Right forelimb (tissue), 1 donor: ENCODE measurements around the gene BDH1.
"Not testable (repeated sequence)": the region's sequence is repeated elsewhere in the genome, so short reads cannot be mapped to it uniquely, and the experiment has no call there.

Source experiments
- DNase-seq: peaks from one replicate; pipeline ENCODE4 v3.0.0-alpha.2; 2018

BDH1 gene

GRCh38 chr3:197484204-197484901 is 71.4 kb downstream of the BDH1 start:
- no peak for DNase-seq

- DNase-seq: no peak
These were observed 73.8 kb downstream of the BDH1 start for GRCh38 chr3:197482001-197482400.

- no peak for DNase-seq
These were observed 75.4 kb downstream of the BDH1 start for GRCh38 chr3:197480320-197480719.

- DNase-seq: no peak
These were observed 76.8 kb downstream of the BDH1 start for GRCh38 chr3:197478746-197479668.

- not testable (repeated sequence) for DNase-seq
These were observed 78.0 kb downstream of the BDH1 start for GRCh38 chr3:197477816-197478215.

GRCh38 chr3:197475997-197476525 is 79.7 kb downstream of the BDH1 start:
- DNase-seq: no peak

- DNase-seq: no peak
These were observed 80.3 kb downstream of the BDH1 start for GRCh38 chr3:197475514-197475913.

GRCh38 chr3:197472151-197472550 is 83.6 kb downstream of the BDH1 start:
- no peak for DNase-seq

GRCh38 chr3:197471221-197472010 is 84.4 kb downstream of the BDH1 start:
- no peak for DNase-seq

GRCh38 chr3:197468866-197469382 is 86.8 kb downstream of the BDH1 start:
- no peak for DNase-seq

GRCh38 chr3:197468167-197468566 is 87.6 kb downstream of the BDH1 start:
- DNase-seq: no peak

GRCh38 chr3:197466586-197467399 is 89.0 kb downstream of the BDH1 start:
- DNase-seq: peak; percentile 54

- DNase-seq: no peak
These were observed 89.7 kb downstream of the BDH1 start for GRCh38 chr3:197465996-197466549.

- DNase-seq: no peak
These were observed 90.4 kb downstream of the BDH1 start for GRCh38 chr3:197465197-197465995.

- DNase-seq: no peak
These were observed 91.0 kb downstream of the BDH1 start for GRCh38 chr3:197464794-197465193.

GRCh38 chr3:197463279-197463678 is 92.5 kb downstream of the BDH1 start:
- DNase-seq: no peak

GRCh38 chr3:197462808-197463207 is 93.0 kb downstream of the BDH1 start:
- DNase-seq: no peak

- no peak for DNase-seq
These were observed 95.1 kb downstream of the BDH1 start for GRCh38 chr3:197460639-197461038.

- DNase-seq: no peak
These were observed 95.8 kb downstream of the BDH1 start for GRCh38 chr3:197460002-197460401.
